LNCaP clone FGC (cell line): ENCODE results near the gene TRAK1.

ENCODE experiments used
- DNase-seq: peaks from one replicate; pipeline ENCODE4 v3.0.0-alpha.2; 2011; ENCODE audit warnings: low read depth
- H3K4me3 ChIP-seq: 2 replicates; pipeline ENCODE4 v1.5.1; 2011; ENCODE audit warnings: mild to moderate bottlenecking, low read depth, low read length, control low read depth
- CTCF ChIP-seq: IDR thresholded peaks from 2 replicates; pipeline ENCODE4 v1.5.1; 2012; ENCODE audit warnings: mild to moderate bottlenecking; ENCODE audit not compliant: control insufficient read depth, insufficient read depth; ENCODE audit errors: extremely low read depth

Gene TRAK1

GRCh38 chr3:42216302-42216701 lies 125.1 kb downstream of the TRAK1 start:
- H3K4me3 ChIP-seq: no peak overlapping the region
- TF ChIP-seq CTCF: no peak
- no peak for DNase-seq

GRCh38 chr3:42216931-42217333 lies 125.8 kb downstream of the TRAK1 start:
- TF ChIP-seq CTCF: no peak
- DNase-seq: no peak
- H3K4me3 ChIP-seq: no peak overlapping the region

GRCh38 chr3:42220436-42221121 lies 129.4 kb downstream of the TRAK1 start:
- TF ChIP-seq CTCF: no peak
- no peak for DNase-seq
- H3K4me3 ChIP-seq: no peak overlapping the region

- TF ChIP-seq CTCF: no peak
- no peak for DNase-seq
- H3K4me3 ChIP-seq: no peak overlapping the region
Observed at GRCh38 chr3:42222942-42223693, 132.0 kb downstream of the TRAK1 start.

- no peak for DNase-seq
- H3K4me3 ChIP-seq: no peak overlapping the region
- TF ChIP-seq CTCF: no peak
Observed at GRCh38 chr3:42224178-42224577, 133.0 kb downstream of the TRAK1 start.

- TF ChIP-seq CTCF: no peak
- DNase-seq: peak; percentile 55
- H3K4me3 ChIP-seq: no peak overlapping the region
Observed at GRCh38 chr3:42224658-42225421, 133.7 kb downstream of the TRAK1 start.
